ENCODE results near the gene TCP11X1.
"Not testable (repeated sequence)": the region's sequence is repeated elsewhere in the genome, so short reads cannot be mapped to it uniquely, and the experiment has no call there.

Gene TCP11X1

GRCh38 chrX:102214986-102215385 is at the start of gene TCP11X1:
Gene TCP11X1, plus strand, starts transcription at chrX:102215301.
- DNase-seq, result not testable (repeated sequence)

GRCh38 chrX:102185967-102186720 is 29.0 kb upstream of the TCP11X1 start:
- no peak for DNase-seq

GRCh38 chrX:102207940-102208339 is 7.2 kb upstream of the TCP11X1 start:
- not testable (repeated sequence) for DNase-seq

GRCh38 chrX:102216497-102216896 is 1.4 kb downstream of the TCP11X1 start:
- DNase-seq, result not testable (repeated sequence)

GRCh38 chrX:102235678-102236077 is 20.6 kb downstream of the TCP11X1 start:
- DNase-seq, result not testable (repeated sequence)

- DNase-seq, result not testable (repeated sequence)
Measured at GRCh38 chrX:102240265-102240664, 25.2 kb downstream of the TCP11X1 start.

GRCh38 chrX:102246893-102247292 is 31.8 kb downstream of the TCP11X1 start, which contains the start of gene NXF2:
Gene NXF2, plus strand, starts transcription at chrX:102247167. Its CDS starts 59,912 bp downstream, at chrX:102307079.
- not testable (repeated sequence) for DNase-seq

GRCh38 chrX:102272231-102272630 is 57.1 kb downstream of the TCP11X1 start:
- not testable (repeated sequence) for DNase-seq
